Activated T-cell treated with anti-CD3 and anti-CD28 coated beads, Interleukin-2, amount 50 U/mL, for 24 hours (primary cell): ENCODE data around the gene KCTD3.

Experiments
- DNase-seq: peaks from one replicate; pipeline ENCODE4 v3.0.0-alpha.2; 2020
- H3K27ac Mint-ChIP-seq: 2 replicates; pipeline ENCODE4 v1.8.0; 2020; ENCODE audit warnings: mild to moderate bottlenecking, mixed read lengths
- H3K27me3 Mint-ChIP-seq: 2 replicates; pipeline ENCODE4 v1.8.0; 2020; ENCODE audit warnings: mixed read lengths
- H3K36me3 Mint-ChIP-seq: 2 replicates; pipeline ENCODE4 v1.8.0; 2020; ENCODE audit warnings: low read depth, mixed read lengths
- H3K4me1 Mint-ChIP-seq: 2 replicates; pipeline ENCODE4 v1.8.0; 2020; ENCODE audit warnings: low read depth, mixed read lengths
- H3K4me3 Mint-ChIP-seq: 2 replicates; pipeline ENCODE4 v1.8.0; 2020; ENCODE audit warnings: mild to moderate bottlenecking, moderate library complexity, mixed read lengths
- H3K9me3 Mint-ChIP-seq: 2 replicates; pipeline ENCODE4 v1.8.0; 2020; ENCODE audit warnings: mixed read lengths

KCTD3 gene

DNA sequence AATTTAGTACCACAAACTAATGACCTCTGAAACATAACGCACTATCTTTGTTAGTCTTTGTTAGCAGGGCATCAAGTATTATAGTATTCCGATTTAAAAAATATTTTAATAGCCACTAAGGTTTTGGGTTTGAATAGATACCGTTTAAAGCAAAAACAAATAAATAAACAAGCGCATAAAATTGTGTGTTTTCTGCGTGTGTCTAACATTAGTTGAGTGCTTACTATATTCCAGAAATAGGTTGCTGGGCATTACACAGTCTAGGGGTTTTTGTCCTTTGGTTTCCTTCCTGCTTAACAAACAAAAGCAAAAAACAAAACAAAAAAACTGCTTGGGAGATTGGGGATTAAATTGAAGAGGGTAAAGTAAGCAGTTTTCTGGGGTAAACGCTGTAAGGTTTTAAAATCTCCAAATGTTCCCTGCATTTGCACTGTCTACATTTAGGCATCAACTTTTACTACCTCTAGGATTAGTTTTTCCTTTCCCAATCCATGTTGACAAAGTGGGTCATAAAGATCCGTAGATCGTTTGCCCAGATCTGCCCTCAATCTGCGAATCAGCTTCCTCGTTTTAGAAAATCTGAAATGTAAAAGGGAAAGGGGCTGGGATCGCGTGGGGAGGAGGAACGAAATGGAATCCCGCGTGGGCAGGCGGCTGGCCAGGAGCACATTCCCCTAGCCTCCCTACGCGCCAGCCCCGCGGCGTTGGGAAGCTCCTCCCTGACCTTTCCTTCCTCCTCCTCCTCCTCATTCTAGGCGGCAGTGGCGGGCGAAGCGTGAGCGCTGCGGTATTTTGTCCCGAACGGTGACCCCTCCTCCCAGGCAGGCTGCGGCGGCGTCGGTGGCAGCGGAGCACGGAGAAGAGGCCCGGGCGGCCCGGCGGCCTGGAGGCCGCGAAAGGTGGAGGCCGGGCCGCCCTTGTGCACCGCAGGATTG is at the start of gene KCTD3:
KCTD3 (plus strand) TSS at position 749 of the 935 bp plus-strand sequence. CDS start 382 bp downstream, outside the sequence.
- peak within 1 kb of the TSS; percentile 83 for H3K4me3 Mint-ChIP-seq
- peak; percentile 53 for DNase-seq
- H3K9me3 Mint-ChIP-seq = no peaks in the 10 kb centered on the region
- peaks cover 28% of the 10 kb centered on the region for H3K4me1 Mint-ChIP-seq
- H3K27ac Mint-ChIP-seq = peak within 1 kb of the TSS; percentile 79
- H3K27me3 Mint-ChIP-seq = peaks cover 31% of the 10 kb centered on the region
- peaks cover 1% of the 10 kb centered on the region for H3K36me3 Mint-ChIP-seq

DNA sequence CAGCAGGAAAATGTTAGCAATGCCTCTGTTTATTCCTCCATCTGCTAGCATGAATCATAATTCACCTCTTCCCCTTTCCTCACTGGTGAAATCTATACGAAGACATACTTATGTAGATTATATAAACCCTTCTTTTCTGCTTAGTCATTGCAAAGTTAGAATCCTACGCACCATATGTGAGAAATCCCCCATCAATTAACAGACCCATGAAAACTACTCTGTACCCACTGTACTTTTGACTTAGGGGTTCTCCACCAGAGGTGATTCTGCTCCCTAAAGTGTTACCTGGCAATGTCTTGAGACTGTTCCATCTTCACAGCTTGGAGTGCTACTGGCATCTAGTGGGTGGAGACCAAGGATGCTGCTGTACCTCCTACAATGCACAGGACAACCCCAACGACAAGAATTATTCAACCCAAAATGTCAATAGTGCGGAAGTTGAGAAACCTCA is 49.6 kb upstream of the KCTD3 start:
- no peak for DNase-seq
- H3K27ac Mint-ChIP-seq = no peak overlapping the region
- no peaks in the 10 kb centered on the region for H3K9me3 Mint-ChIP-seq
- no peaks in the 10 kb centered on the region for H3K4me1 Mint-ChIP-seq
- no peaks in the 10 kb centered on the region for H3K27me3 Mint-ChIP-seq
- no peak overlapping the region for H3K4me3 Mint-ChIP-seq
- H3K36me3 Mint-ChIP-seq = no peaks in the 10 kb centered on the region

DNA sequence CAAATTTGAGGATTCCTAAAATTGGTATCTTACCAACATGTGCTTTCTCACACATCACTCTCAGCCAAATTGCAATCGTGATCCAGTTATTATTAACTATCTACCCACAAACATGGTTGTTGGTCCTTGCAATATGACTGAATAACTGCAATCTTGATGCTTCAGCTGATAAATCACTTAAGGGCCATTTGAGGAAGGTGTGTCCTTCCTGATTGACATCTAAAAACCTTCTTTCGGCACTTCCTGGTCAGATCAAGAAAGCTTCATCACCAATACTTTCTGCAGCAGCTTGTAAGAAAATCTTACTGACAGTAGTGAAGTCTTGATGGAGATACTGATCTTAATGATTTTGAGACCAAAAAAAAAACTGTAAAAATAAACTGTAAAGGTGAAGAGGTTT is 48.5 kb upstream of the KCTD3 start:
- H3K36me3 Mint-ChIP-seq = no peaks in the 10 kb centered on the region
- no peaks in the 10 kb centered on the region for H3K9me3 Mint-ChIP-seq
- H3K4me3 Mint-ChIP-seq = no peak overlapping the region
- H3K27ac Mint-ChIP-seq = no peak overlapping the region
- no peaks in the 10 kb centered on the region for H3K4me1 Mint-ChIP-seq
- no peaks in the 10 kb centered on the region for H3K27me3 Mint-ChIP-seq
- DNase-seq = no peak

DNA sequence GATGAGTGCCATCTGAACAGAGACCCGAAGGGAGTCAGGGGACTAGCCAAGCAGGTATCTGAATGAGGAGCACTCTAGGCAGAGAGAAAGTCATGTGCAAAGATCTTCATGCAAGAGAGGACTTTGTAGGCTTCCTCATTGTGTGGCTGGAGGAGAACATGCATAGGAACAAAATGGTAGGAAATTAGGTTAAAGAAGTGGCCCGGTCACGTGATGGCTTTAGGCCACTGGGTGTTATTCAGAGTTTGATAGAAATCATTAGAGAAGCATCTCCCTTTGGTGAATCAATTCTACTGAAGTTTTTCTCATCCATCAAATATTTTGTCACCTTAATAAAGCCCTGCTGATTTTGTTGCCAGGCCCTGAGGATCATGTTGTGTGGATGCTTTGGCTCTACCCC is 45.8 kb upstream of the KCTD3 start:
- DNase-seq = no peak
- H3K27ac Mint-ChIP-seq = no peak overlapping the region
- no peaks in the 10 kb centered on the region for H3K36me3 Mint-ChIP-seq
- H3K4me3 Mint-ChIP-seq = no peak overlapping the region
- H3K9me3 Mint-ChIP-seq = no peaks in the 10 kb centered on the region
- no peaks in the 10 kb centered on the region for H3K27me3 Mint-ChIP-seq
- H3K4me1 Mint-ChIP-seq = no peaks in the 10 kb centered on the region

DNA sequence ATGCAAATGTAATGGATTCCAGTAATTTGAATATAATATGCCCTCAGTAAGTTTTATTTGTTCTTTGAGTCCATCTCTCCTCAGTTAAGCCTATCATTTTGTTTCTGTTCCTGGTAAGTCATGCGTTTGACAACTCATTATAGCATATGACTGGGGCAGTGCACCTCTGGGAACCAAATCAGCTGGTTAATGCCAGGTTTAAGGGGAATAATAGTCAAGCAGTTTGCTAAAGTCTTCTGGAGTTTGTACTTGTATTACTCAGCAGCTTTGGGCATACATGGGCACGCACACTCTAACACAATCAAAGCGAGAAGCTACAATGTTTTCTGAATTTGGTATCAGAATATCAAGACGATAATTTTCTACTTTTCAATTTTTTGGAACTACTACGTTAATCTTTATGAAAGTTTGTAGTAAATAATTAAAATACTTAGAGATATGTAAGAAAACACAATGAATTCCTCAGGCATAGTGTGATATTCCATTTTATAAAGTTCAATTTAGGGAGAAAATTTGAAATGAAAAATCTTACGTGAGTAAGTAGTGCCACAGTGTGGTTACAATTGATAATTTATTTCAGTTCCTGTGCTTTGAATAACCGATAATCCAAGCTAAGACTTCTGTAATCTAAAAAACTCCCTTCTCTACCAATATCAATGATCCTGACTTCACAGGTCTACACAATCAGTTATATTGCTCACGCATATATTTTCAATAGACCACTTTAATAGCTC is 43.8 kb upstream of the KCTD3 start:
- Mint-ChIP-seq H3K36me3 (no peaks in the 10 kb centered on the region), H3K4me1 (no peaks in the 10 kb centered on the region), H3K27me3 (no peaks in the 10 kb centered on the region), H3K4me3 (no peak overlapping the region), H3K27ac (no peak overlapping the region), H3K9me3 (no peaks in the 10 kb centered on the region)
- DNase-seq = no peak

DNA sequence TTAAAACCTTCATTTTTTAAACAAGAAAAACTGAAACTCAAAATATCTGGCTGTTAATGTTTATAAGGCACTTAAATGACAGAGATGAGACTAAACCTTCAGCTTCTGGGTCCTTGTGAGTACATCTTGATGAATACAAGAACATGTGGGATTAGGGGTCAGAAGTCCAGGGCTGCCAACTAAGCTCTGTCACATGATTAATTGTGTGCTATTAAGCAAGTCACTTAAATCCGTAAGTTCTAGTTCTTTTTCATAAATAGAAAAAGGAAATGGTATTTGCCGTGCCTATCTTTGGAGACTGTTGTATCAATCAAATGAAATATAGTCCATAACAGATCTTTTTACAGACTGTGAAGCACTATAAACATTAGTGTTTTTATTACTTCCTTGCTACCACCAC is 43.2 kb upstream of the KCTD3 start:
- Mint-ChIP-seq H3K9me3 (no peaks in the 10 kb centered on the region), H3K27me3 (no peaks in the 10 kb centered on the region), H3K4me3 (no peak overlapping the region), H3K36me3 (no peaks in the 10 kb centered on the region), H3K4me1 (no peaks in the 10 kb centered on the region), H3K27ac (no peak overlapping the region)
- no peak for DNase-seq

DNA sequence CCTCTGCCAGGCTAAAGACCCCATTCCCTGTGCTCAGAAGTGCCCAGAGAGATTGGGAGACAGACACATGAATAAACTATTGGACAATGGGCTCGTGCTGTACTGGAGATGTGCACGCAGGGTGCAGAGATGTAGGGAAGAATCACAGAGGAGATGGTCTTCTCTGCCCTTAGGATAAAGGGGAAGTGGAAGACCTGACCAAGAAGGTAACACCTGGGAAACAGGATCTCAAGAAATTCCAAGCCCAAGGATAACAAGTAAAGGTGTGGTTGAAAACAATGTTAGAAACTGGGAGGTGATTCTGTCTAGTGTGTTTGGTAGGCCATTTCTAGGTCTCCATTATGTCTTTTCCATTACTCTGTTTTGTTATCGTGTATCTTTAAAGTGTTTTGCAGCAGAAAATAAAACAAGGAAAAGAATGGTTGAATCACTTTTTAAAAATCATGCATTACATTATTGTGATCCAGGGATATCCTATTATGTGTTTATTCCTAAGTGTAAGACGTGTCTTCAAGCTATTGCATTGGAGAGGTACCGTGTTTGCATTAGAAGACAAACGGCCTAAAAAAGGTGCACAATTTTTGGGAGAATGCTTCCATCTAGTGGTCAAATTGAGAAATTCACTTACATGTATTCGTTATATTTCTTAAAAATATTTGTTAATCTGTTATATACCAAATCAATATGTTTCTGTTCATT is 40.8 kb upstream of the KCTD3 start:
- Mint-ChIP-seq H3K4me1 (no peaks in the 10 kb centered on the region), H3K27me3 (no peaks in the 10 kb centered on the region), H3K9me3 (no peaks in the 10 kb centered on the region), H3K4me3 (no peak overlapping the region), H3K36me3 (no peaks in the 10 kb centered on the region), H3K27ac (no peak overlapping the region)
- no peak for DNase-seq

DNA sequence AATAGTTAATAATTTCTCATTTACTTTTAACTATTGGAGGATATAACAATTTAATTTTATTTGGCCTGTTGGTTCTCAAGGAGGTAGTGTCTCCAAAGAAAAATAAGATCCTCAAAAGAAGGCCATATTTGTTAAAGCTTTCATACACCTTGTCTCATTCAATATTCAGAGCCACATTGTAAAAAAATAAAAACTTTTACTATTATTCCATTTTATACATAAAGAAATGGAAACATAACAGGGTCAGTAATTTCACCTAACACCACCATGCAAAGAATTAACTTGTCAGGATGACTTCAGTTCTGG is 40.3 kb upstream of the KCTD3 start:
- no peak overlapping the region for H3K4me3 Mint-ChIP-seq
- H3K27me3 Mint-ChIP-seq = peaks cover 4% of the 10 kb centered on the region
- DNase-seq = no peak
- no peaks in the 10 kb centered on the region for H3K36me3 Mint-ChIP-seq
- no peak overlapping the region for H3K27ac Mint-ChIP-seq
- no peaks in the 10 kb centered on the region for H3K4me1 Mint-ChIP-seq
- no peaks in the 10 kb centered on the region for H3K9me3 Mint-ChIP-seq

DNA sequence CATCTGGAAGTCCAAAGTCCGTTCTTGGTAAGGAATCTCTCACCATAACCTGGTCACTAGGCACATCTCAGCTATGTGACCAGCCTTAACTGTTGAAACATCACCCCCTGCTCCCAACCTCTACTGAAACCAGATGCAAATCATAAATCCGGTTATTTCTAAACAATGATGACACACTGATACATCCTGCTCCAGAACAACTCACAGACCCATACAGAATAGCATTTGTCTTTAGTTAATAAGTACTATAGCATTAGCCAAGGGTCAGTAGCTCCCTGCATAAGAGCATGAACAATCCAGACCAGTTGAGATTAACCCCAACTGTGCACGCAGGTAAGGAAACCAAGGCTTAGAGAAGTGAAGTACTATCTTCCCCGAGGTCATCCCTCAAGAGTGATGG is 38.0 kb upstream of the KCTD3 start:
- no peaks in the 10 kb centered on the region for H3K4me1 Mint-ChIP-seq
- no peaks in the 10 kb centered on the region for H3K36me3 Mint-ChIP-seq
- DNase-seq = no peak
- H3K27ac Mint-ChIP-seq = no peak overlapping the region
- H3K9me3 Mint-ChIP-seq = no peaks in the 10 kb centered on the region
- H3K4me3 Mint-ChIP-seq = no peak overlapping the region
- H3K27me3 Mint-ChIP-seq = peaks cover 13% of the 10 kb centered on the region

DNA sequence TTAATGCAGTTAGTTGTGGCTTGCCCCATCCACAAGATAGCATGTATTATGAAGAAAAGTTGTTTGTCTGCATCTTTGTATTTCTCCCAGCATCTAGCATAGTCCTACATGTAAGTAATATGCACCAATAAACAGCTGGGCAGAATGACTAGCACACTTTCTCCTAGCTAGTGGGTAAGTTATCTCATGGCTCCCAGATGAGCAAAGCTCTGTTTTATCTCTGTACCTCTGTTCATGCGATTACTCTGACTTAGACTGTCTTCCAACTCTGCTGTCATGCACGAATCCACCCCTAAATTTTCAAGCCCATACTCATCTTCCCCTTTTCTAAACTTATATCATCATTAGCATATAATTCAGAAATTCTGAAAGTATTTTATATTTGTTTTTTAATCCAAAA is 37.5 kb upstream of the KCTD3 start:
- DNase-seq = no peak
- no peaks in the 10 kb centered on the region for H3K36me3 Mint-ChIP-seq
- H3K4me3 Mint-ChIP-seq = no peak overlapping the region
- H3K4me1 Mint-ChIP-seq = no peaks in the 10 kb centered on the region
- H3K9me3 Mint-ChIP-seq = no peaks in the 10 kb centered on the region
- H3K27ac Mint-ChIP-seq = no peak overlapping the region
- H3K27me3 Mint-ChIP-seq = peaks cover 13% of the 10 kb centered on the region

DNA sequence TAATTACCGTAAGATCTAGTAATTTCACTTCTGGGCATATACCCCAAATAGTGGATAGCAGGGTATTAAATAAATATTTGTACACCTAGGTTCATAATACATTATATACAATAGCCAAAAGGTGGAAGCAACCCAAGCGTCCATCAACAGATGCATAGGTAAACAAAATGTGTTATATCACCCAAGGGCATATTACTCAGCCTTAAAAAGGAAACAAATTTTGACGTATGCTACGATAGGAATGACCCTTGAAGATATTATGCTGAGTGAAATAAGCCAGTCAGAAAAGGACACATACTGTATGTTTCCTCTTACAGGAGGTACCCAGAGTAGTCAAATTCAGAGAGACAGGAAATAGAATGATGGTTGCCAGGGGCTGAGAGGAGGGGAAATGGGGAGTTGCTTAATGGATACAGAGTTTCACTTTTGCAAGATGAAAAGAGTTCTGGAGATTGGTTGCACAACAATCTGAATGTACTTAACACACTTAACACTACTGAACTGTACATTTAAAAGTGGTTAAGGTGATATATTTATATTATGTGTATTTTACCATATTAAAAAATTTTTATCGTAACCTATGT is 36.6 kb upstream of the KCTD3 start:
- Mint-ChIP-seq H3K27me3 (peaks cover 18% of the 10 kb centered on the region), H3K27ac (no peak overlapping the region), H3K36me3 (no peaks in the 10 kb centered on the region), H3K4me1 (no peaks in the 10 kb centered on the region), H3K4me3 (no peak overlapping the region), H3K9me3 (no peaks in the 10 kb centered on the region)
- DNase-seq = no peak

DNA sequence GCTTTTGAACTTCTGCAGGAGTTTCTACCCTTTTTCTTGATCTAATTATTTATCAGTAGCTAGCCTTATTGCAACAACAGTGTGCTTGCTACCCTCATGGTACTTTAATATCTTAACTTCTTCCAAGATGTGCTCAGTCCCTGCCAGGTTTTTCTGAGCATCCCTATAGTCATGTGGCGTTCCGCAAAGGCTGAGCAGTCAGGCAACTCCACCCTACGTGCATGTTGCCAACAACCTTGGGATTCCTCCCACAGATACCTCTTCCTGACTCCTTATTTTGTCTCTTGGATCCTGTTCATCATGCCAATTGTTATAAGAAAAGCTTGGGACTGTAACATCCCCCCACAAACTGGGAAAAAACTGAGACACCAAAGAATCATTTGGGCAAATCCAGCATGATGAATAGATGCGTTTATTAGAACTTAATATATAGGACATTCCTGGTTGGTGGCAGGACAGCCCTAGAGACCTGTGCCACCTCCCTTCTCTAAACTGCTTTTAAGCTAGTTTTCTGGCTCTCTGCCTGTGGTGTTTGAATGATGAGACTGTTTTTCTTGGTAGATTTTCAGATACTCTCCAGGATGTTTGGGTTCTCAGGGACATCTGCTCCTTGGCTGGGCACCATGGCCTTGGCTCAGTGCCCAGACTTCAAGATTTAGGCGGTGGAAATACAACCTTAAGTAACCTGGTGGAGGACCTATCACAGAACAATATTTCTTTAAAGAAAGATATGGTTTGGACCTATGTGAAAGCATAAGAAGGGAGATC is 27.1 kb upstream of the KCTD3 start:
- H3K4me1 Mint-ChIP-seq = no peaks in the 10 kb centered on the region
- H3K27me3 Mint-ChIP-seq = peaks cover 7% of the 10 kb centered on the region
- H3K36me3 Mint-ChIP-seq = no peaks in the 10 kb centered on the region
- no peak overlapping the region for H3K27ac Mint-ChIP-seq
- no peaks in the 10 kb centered on the region for H3K9me3 Mint-ChIP-seq
- no peak for DNase-seq
- H3K4me3 Mint-ChIP-seq = no peak overlapping the region

DNA sequence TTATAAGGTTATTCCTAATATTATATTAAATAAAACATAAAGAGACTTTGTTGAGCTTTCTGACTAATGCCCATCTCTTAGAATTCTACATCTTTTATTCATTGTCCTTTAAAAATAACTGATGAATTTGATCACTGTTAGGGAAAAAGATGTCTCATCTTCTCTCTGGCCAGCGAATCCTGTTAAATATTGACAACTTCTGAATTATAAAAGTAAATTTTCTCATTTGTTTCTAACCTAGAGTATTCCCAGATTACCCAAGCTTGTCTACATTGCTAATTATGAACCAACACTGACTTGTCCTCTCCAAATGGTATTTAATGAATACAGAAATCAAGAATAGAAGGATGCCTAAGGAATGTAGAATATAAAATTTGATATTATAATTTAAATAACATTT is 24.8 kb upstream of the KCTD3 start:
- Mint-ChIP-seq H3K27me3 (peaks cover 5% of the 10 kb centered on the region), H3K27ac (no peak overlapping the region), H3K9me3 (no peaks in the 10 kb centered on the region), H3K4me1 (no peaks in the 10 kb centered on the region), H3K4me3 (no peak overlapping the region), H3K36me3 (no peaks in the 10 kb centered on the region)
- DNase-seq = no peak

DNA sequence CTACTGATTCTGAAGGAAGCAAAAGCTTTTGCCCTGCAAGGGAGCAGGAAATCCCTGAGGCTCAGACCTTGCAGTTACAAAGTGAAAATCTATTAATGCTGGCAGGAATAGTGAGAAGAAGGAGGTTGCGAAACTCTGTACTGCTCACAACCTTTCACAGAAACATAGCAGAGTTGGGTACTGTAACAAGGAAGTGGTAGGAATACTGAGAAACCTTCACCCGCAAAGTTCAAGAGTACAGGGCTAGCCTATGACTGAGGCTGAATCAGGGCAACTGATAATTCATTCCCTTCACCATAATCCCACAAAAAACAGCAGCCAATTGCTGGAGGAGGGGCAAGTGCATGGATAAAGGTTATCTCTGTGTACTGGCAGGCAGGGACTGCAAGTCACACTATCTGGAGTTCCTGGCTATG is 23.9 kb upstream of the KCTD3 start:
- H3K27me3 Mint-ChIP-seq = peaks cover 5% of the 10 kb centered on the region
- no peaks in the 10 kb centered on the region for H3K4me1 Mint-ChIP-seq
- no peak for DNase-seq
- H3K9me3 Mint-ChIP-seq = no peaks in the 10 kb centered on the region
- no peak overlapping the region for H3K4me3 Mint-ChIP-seq
- H3K27ac Mint-ChIP-seq = no peak overlapping the region
- no peaks in the 10 kb centered on the region for H3K36me3 Mint-ChIP-seq
